BLaER1 treated with 17β-estradiol and CSF1 and Interleukin-3, amounts not matched to agents 10 nM and 100 nM (cell line): ENCODE data around the gene PLOD3.

Experiments
- H3K27ac ChIP-seq, 11 experiments: shearing (Covaris generic); formaldehyde crosslinking; 2 replicates each; pipeline ENCODE4 v1.8.1; 2022
- H3K27me3 ChIP-seq, 11 experiments: shearing (Covaris generic); formaldehyde crosslinking; 2 replicates each; pipeline ENCODE4 v1.8.1; 2022
- H3K36me3 ChIP-seq, 11 experiments: shearing (Covaris generic); formaldehyde crosslinking; 2 replicates each; pipeline ENCODE4 v1.8.1; 2022
- H3K4me1 ChIP-seq, 10 experiments: shearing (Covaris generic); formaldehyde crosslinking; 2 replicates each; pipeline ENCODE4 v1.8.1; 2022
- H3K4me2 ChIP-seq, 11 experiments: shearing (Covaris generic); formaldehyde crosslinking; 2 replicates each; pipeline ENCODE4 v1.8.1; 2022
- H3K4me3 ChIP-seq, 10 experiments: shearing (Covaris generic); formaldehyde crosslinking; 2 replicates each; pipeline ENCODE4 v1.8.1; 2022
- H3K9ac ChIP-seq, 11 experiments: shearing (Covaris generic); formaldehyde crosslinking; 2 replicates each; pipeline ENCODE4 v1.8.1; 2022
- H3K9me3 ChIP-seq, 11 experiments: shearing (Covaris generic); formaldehyde crosslinking; replicated peaks in 1 of 11; 2 replicates each; pipeline ENCODE4 v1.8.1; 2022
- H4K20me1 ChIP-seq, 11 experiments: shearing (Covaris generic); formaldehyde crosslinking; 2 replicates each; pipeline ENCODE4 v1.8.1; 2022
- Cebpa-rat ChIP-seq, 11 experiments: shearing (Covaris generic); IDR thresholded peaks; 2 replicates each; pipeline ENCODE4 v1.8.1; 2022

PLOD3 gene

GRCh38 chr7:101186844-101187428 is 30.4 kb downstream of the PLOD3 start:
- no peaks in the 10 kb centered on the region for H4K20me1 ChIP-seq
- peaks cover 0 to 9% (median 8%) of the 10 kb centered on the region in 11 experiments; a peak in 20 of 22 replicates for H3K27me3 ChIP-seq
- no peak overlapping the region for H3K4me3 ChIP-seq
- peak overlapping the region in 3 of 11 experiments; percentile 7 to 16 (median 11); a peak in 4 of 22 replicates for H3K4me2 ChIP-seq
- H3K27ac ChIP-seq, result 0 out of 22 replicates have a peak overlapping the region, but pooled peaks of 1 of the 11 experiments have one; percentile 39
- TF ChIP-seq Cebpa-rat (IDR thresholded peaks at IDR 0.05), result no peak
- H3K9ac ChIP-seq, result no peak overlapping the region
- peaks cover 0 to 22% (median 3%) of the 10 kb centered on the region in 10 experiments; a peak in 6 of 20 replicates for H3K4me1 ChIP-seq
- H3K36me3 ChIP-seq, result no peaks in the 10 kb centered on the region
- H3K9me3 ChIP-seq, result peaks cover 0 to 9% (median 5%) of the 10 kb centered on the region in 11 experiments; a peak in 5 of 22 replicates

- TF ChIP-seq Cebpa-rat (IDR thresholded peaks at IDR 0.05), result no peak
- H3K4me1 ChIP-seq, result peaks cover 0 to 22% (median 3%) of the 10 kb centered on the region in 10 experiments; a peak in 6 of 20 replicates
- no peak overlapping the region for H3K27ac ChIP-seq
- no peaks in the 10 kb centered on the region for H4K20me1 ChIP-seq
- H3K27me3 ChIP-seq, result peaks cover 6 to 16% (median 15%) of the 10 kb centered on the region in 11 experiments
- H3K4me3 ChIP-seq, result no peak overlapping the region
- H3K36me3 ChIP-seq, result no peaks in the 10 kb centered on the region
- H3K9ac ChIP-seq, result no peak overlapping the region
- H3K9me3 ChIP-seq, result peaks cover 0 to 9% (median 5%) of the 10 kb centered on the region in 11 experiments; a peak in 5 of 22 replicates
- peak overlapping the region in 1 of 11 experiments; percentile 11; a peak in 1 of 22 replicates for H3K4me2 ChIP-seq
Measured at GRCh38 chr7:101186194-101186593, 31.2 kb downstream of the PLOD3 start.

GRCh38 chr7:101185258-101185839 is 32.0 kb downstream of the PLOD3 start:
- Histone ChIP-seq H3K4me2 (peak overlapping the region in 2 of 11 experiments; percentile 33 to 36; a peak in 4 of 22 replicates), H3K27ac (no peak overlapping the region), H3K36me3 (no peaks in the 10 kb centered on the region), H4K20me1 (peaks cover 0 to 5% (median 0%) of the 10 kb centered on the region in 11 experiments; a peak in 3 of 22 replicates), H3K27me3 (peaks cover 14 to 25% (median 24%) of the 10 kb centered on the region in 11 experiments), H3K9ac (no peak overlapping the region), H3K4me1 (peaks cover 0 to 22% (median 3%) of the 10 kb centered on the region in 10 experiments; a peak in 9 of 20 replicates), H3K9me3 (peaks cover 0 to 9% (median 5%) of the 10 kb centered on the region in 11 experiments; a peak in 5 of 22 replicates), H3K4me3 (no peak overlapping the region)
- no peak for TF ChIP-seq Cebpa-rat (IDR thresholded peaks at IDR 0.05)

GRCh38 chr7:101180130-101180755 is 37.1 kb downstream of the PLOD3 start, which contains the start of gene NAT16:
NAT16 (minus strand) TSS chr7:101180293; CDS start chr7:101174807, 5,486 bp downstream.
- Histone ChIP-seq H3K27ac (no peak within 1 kb of the TSS), H4K20me1 (peaks cover 0 to 14% (median 0%) of the 10 kb centered on the region in 11 experiments; a peak in 3 of 22 replicates), H3K9ac (peak within 1 kb of the TSS in 1 of 11 experiments; percentile 41; a peak in 1 of 22 replicates), H3K4me3 (peak within 1 kb of the TSS in 9 of 10 experiments; percentile 5 to 54 (median 39); a peak in 9 of 20 replicates), H3K4me2 (peak within 1 kb of the TSS; percentile 58 to 88 (median 79)), H3K27me3 (peaks cover 66 to 76% (median 75%) of the 10 kb centered on the region in 11 experiments), H3K4me1 (peaks cover 15 to 40% (median 18%) of the 10 kb centered on the region in 10 experiments), H3K9me3 (peaks cover 0 to 9% (median 5%) of the 10 kb centered on the region in 11 experiments; a peak in 5 of 22 replicates), H3K36me3 (no peaks in the 10 kb centered on the region)
- no peak for TF ChIP-seq Cebpa-rat (IDR thresholded peaks at IDR 0.05)

GRCh38 chr7:101179713-101180112 is 37.7 kb downstream of the PLOD3 start:
- peaks cover 71 to 81% (median 80%) of the 10 kb centered on the region in 11 experiments for H3K27me3 ChIP-seq
- peak overlapping the region; percentile 27 to 86 (median 73); a peak in 21 of 22 replicates for H3K4me2 ChIP-seq
- H3K27ac ChIP-seq, result no peak overlapping the region
- peaks cover 0 to 14% (median 0%) of the 10 kb centered on the region in 11 experiments; a peak in 3 of 22 replicates for H4K20me1 ChIP-seq
- H3K4me1 ChIP-seq, result peaks cover 10 to 41% (median 17%) of the 10 kb centered on the region in 10 experiments
- peak overlapping the region in 7 of 10 experiments; percentile 5 to 53 (median 39); a peak in 8 of 20 replicates for H3K4me3 ChIP-seq
- TF ChIP-seq Cebpa-rat (IDR thresholded peaks at IDR 0.05), result no peak
- H3K9me3 ChIP-seq, result peaks cover 0 to 9% (median 5%) of the 10 kb centered on the region in 11 experiments; a peak in 5 of 22 replicates
- no peaks in the 10 kb centered on the region for H3K36me3 ChIP-seq
- no peak overlapping the region for H3K9ac ChIP-seq

- peak overlapping the region in 6 of 10 experiments; percentile 16 to 54 (median 40); a peak in 6 of 20 replicates for H3K4me3 ChIP-seq
- peak overlapping the region in 1 of 11 experiments; percentile 41; a peak in 1 of 22 replicates for H3K9ac ChIP-seq
- H4K20me1 ChIP-seq, result peaks cover 0 to 14% (median 0%) of the 10 kb centered on the region in 11 experiments; a peak in 3 of 22 replicates
- peak overlapping the region; percentile 58 to 88 (median 79); a peak in 21 of 22 replicates for H3K4me2 ChIP-seq
- H3K4me1 ChIP-seq, result peaks cover 7 to 47% (median 23%) of the 10 kb centered on the region in 10 experiments; a peak in 18 of 20 replicates
- H3K9me3 ChIP-seq, result peaks cover 0 to 12% (median 7%) of the 10 kb centered on the region in 11 experiments; a peak in 13 of 22 replicates
- H3K36me3 ChIP-seq, result no peaks in the 10 kb centered on the region
- TF ChIP-seq Cebpa-rat (IDR thresholded peaks at IDR 0.05), result no peak
- peaks cover 77 to 87% (median 86%) of the 10 kb centered on the region in 11 experiments for H3K27me3 ChIP-seq
- no peak overlapping the region for H3K27ac ChIP-seq
Measured at GRCh38 chr7:101179117-101179516, 38.3 kb downstream of the PLOD3 start.

GRCh38 chr7:101177644-101178043 is 39.7 kb downstream of the PLOD3 start:
- H3K4me3 ChIP-seq, result no peak overlapping the region
- H3K4me2 ChIP-seq, result peak overlapping the region in 1 of 11 experiments; percentile 86; a peak in 3 of 22 replicates
- no peak overlapping the region for H3K9ac ChIP-seq
- TF ChIP-seq Cebpa-rat (IDR thresholded peaks at IDR 0.05), result no peak
- no peaks in the 10 kb centered on the region for H3K36me3 ChIP-seq
- H3K27me3 ChIP-seq, result peaks cover 92 to 100% (median 100%) of the 10 kb centered on the region in 11 experiments
- H4K20me1 ChIP-seq, result peaks cover 0 to 22% (median 0%) of the 10 kb centered on the region in 11 experiments; a peak in 5 of 22 replicates
- peaks cover 18 to 61% (median 38%) of the 10 kb centered on the region in 10 experiments; a peak in 19 of 20 replicates for H3K4me1 ChIP-seq
- H3K27ac ChIP-seq, result no peak overlapping the region
- peaks cover 0 to 26% (median 22%) of the 10 kb centered on the region in 11 experiments; a peak in 18 of 22 replicates for H3K9me3 ChIP-seq

- TF ChIP-seq Cebpa-rat (IDR thresholded peaks at IDR 0.05), result no peak
- Histone ChIP-seq H3K9me3 (peaks cover 0 to 25% (median 22%) of the 10 kb centered on the region in 11 experiments; a peak in 18 of 22 replicates), H3K4me3 (no peak overlapping the region), H3K9ac (no peak overlapping the region), H3K4me1 (peaks cover 37 to 81% (median 57%) of the 10 kb centered on the region in 10 experiments), H3K27me3 (peaks cover 99 to 100% (median 100%) of the 10 kb centered on the region in 11 experiments), H3K36me3 (no peaks in the 10 kb centered on the region), H4K20me1 (peaks cover 0 to 39% (median 8%) of the 10 kb centered on the region in 11 experiments; a peak in 15 of 22 replicates), H3K4me2 (peak overlapping the region in 3 of 11 experiments; percentile 21 to 32 (median 26); a peak in 3 of 22 replicates), H3K27ac (no peak overlapping the region)
Measured at GRCh38 chr7:101175664-101176063, 41.7 kb downstream of the PLOD3 start.
